Pancreas (tissue), 10 donors: ENCODE measurements around the gene FBL. TPM values are rescaled to one million over a fixed set of nuclear protein-coding genes. Genes with fewer than 3 reads are reported as not detected.

Experiments
- ATAC-seq, 4 donors: fragments of 200-7000 bp; cut with Tn5 transposase; one replicate each; pipeline versions ENCODE4 v1.8.0 to v1.9.1; 2020; ENCODE audit warnings: mild to moderate bottlenecking in 4 of 4, moderate library complexity in 4 of 4
- DNase-seq, 6 donors: peaks; one replicate each; pipeline ENCODE4 v3.0.0-alpha.2; 2020
- FAIRE-seq: peaks from 2 replicates; lab custom pipeline; 2012; peaks lifted over from hg19 to GRCh38; lab: Jason Lieb, UNC
- H3K27ac ChIP-seq, 4 donors: fragments of 200-600 bp; sonication (generic); 1 replicate in 3 of 4; 2 replicates in 1 of 4; pipeline versions ENCODE4 v1.5.0 to v1.8.0; 2020
- H3K27me3 ChIP-seq, 4 donors: fragments of 200-600 bp; one replicate each; pipeline ENCODE4 v1.8.0; 2021
- H3K36me3 ChIP-seq, 3 donors: fragments of 200-600 bp; sonication (generic) in 1 of 3; one replicate each; pipeline versions ENCODE4 v1.5.0 to v1.8.0; 2020 to 2021
- H3K4me1 ChIP-seq, 3 donors: fragments of 200-600 bp; one replicate each; pipeline ENCODE4 v1.8.0; 2021
- H3K4me3 ChIP-seq, 4 donors: fragments of 200-600 bp; sonication (generic) in 2 of 4; one replicate each; pipeline versions ENCODE4 v1.5.0 to v1.8.0; 2020 to 2021
- H3K9me3 ChIP-seq, 4 donors: fragments of 200-600 bp; one replicate each; pipeline ENCODE4 v1.8.0; 2021
- CTCF ChIP-seq, 4 donors: fragments of 200-600 bp; sonication (generic) in 3 of 4; IDR thresholded peaks; one replicate each; pipeline versions ENCODE4 v1.5.0 to v1.8.0; 2021; ENCODE audit warnings: antibody characterized with exemption in 4 of 4
- WGBS, 2 donors: extraction: QIAGEN DNeasy Blood & Tissue Kit; methylation state at CpG; one replicate each; pipeline ENCODE4 v1.1.7; 2013; 5-methylcytosine and 5-hydroxymethylcytosine counted together
- intact Hi-C, 3 donors: fragments of 100-400 bp; cut with DNase I; formaldehyde crosslinking; loops; one replicate each; pipeline versions ENCODE4 v1.11.1 to v1.14.2; 2022
- polyA plus RNA-seq, 2 donors: library from polyadenylated mRNA; stranded (reverse); fragments of 200-250 nt; gene quantifications; one replicate each; pipeline ENCODE4 v1.2.3, GENCODE V29; 2013
- total RNA-seq, 6 donors: library from RNA; stranded (reverse); fragmentation: NEBNext Ultra II Directional in 4 of 6; extraction: Animal tissue kit (Norgen Biotek cat#: 25700) in 4 of 6; gene quantifications; one replicate each; pipeline versions ENCODE4 v1.2.1 to v1.2.4, GENCODE V29; 2021 to 2023
- donor health status: healthy with polysubstance abuse.
- donor health status: DM: no; HTN: no; CAD: no; lungs with moderate emphysema.
- donor health status: DM: no; HTN: no; CAD: no.
- donor health status: control.
- donor health status: control.
- donor health status: Bipolar disorder and iron deficiency.
- donor health status: DM: yes; HTN: yes; CAD: no.
- donor health status: DM: no; HTN: no; CAD: no.
- donor health status: DM: no; HTN: no; CAD: no.
- donor health status: DM: yes; HTN: yes; CAD: no.

The FBL gene
- total and polyA plus RNA-seq, 8 donors, result 86.4 to 166 (median 109) TPM

- intact Hi-C loops, result no loop called here
- H3K27me3 ChIP-seq, result no peaks in the 10 kb centered on the region
- no peak overlapping the region for H3K27ac ChIP-seq
- no peak for ATAC-seq
- no peaks in the 10 kb centered on the region for H3K9me3 ChIP-seq
- no peak for DNase-seq
- H3K4me1 ChIP-seq, result peaks cover 0 to 12% (median 6%) of the 10 kb centered on the region in 3 donors
- WGBS, 2 donors, result 83 to 87% methylated on average over 4 of the region's 4 CpGs
- FAIRE-seq, result no peak
- peaks cover 4 to 46% (median 37%) of the 10 kb centered on the region in 3 donors for H3K36me3 ChIP-seq
- no peak overlapping the region for H3K4me3 ChIP-seq
- TF ChIP-seq CTCF (IDR thresholded peaks at IDR 0.05), result no peak
These were observed 7.6 kb downstream of the FBL start for GRCh38 chr19:39838569-39838968.

- H3K4me1 ChIP-seq, result peaks cover under 1 to 13% (median 6%) of the 10 kb centered on the region in 3 donors
- no peak for TF ChIP-seq CTCF (IDR thresholded peaks at IDR 0.05)
- intact Hi-C loops, result no loop called here
- no peak for ATAC-seq
- 90 to 96% methylated on average over 3 of the region's 3 CpGs for WGBS, 2 donors
- FAIRE-seq, result no peak
- no peak overlapping the region for H3K27ac ChIP-seq
- H3K9me3 ChIP-seq, result no peaks in the 10 kb centered on the region
- no peak for DNase-seq
- H3K27me3 ChIP-seq, result no peaks in the 10 kb centered on the region
- H3K36me3 ChIP-seq, result peaks cover 4 to 46% (median 37%) of the 10 kb centered on the region in 3 donors
- no peak overlapping the region for H3K4me3 ChIP-seq
These were observed 8.2 kb downstream of the FBL start for GRCh38 chr19:39837978-39838377.

- H3K9me3 ChIP-seq, result no peaks in the 10 kb centered on the region
- peaks cover 9 to 14% (median 10%) of the 10 kb centered on the region in 3 donors for H3K4me1 ChIP-seq
- ATAC-seq (no peak), FAIRE-seq (no peak), DNase-seq (no peak)
- peak overlapping the region in 2 of 4 donors; percentile 96 to 98 for H3K4me3 ChIP-seq
- H3K27me3 ChIP-seq, result no peaks in the 10 kb centered on the region
- H3K36me3 ChIP-seq, result peaks cover 4 to 56% (median 45%) of the 10 kb centered on the region in 3 donors
- TF ChIP-seq CTCF (IDR thresholded peaks at IDR 0.05), result no peak
- H3K27ac ChIP-seq, result peak overlapping the region; percentile 28 to 79 (median 54)
- intact Hi-C loops, result no loop called here
- WGBS, 2 donors, result 42 to 44% methylated on average over 19 of the region's 19 CpGs
These were observed 11.8 kb downstream of the FBL start for GRCh38 chr19:39834287-39834841.

GRCh38 chr19:39833464-39834286 lies 12.5 kb downstream of the FBL start, which contains the start of gene DYRK1B:
Gene DYRK1B, minus strand, starts transcription at chr19:39834162. Its CDS starts 2,295 bp downstream, at chr19:39831867.
- FAIRE-seq (no peak), DNase-seq (peak; percentile 96 to 100 (median 98)), ATAC-seq (peak; percentile 93 to 98 (median 94))
- WGBS, 2 donors, result 1% methylated on average over 41 to 58 of the region's 59 CpGs
- Histone ChIP-seq H3K4me1 (peaks cover 9 to 14% (median 10%) of the 10 kb centered on the region in 3 donors), H3K4me3 (peak within 1 kb of the TSS; percentile 68 to 98 (median 95)), H3K9me3 (no peaks in the 10 kb centered on the region), H3K36me3 (peaks cover 4 to 49% (median 41%) of the 10 kb centered on the region in 3 donors), H3K27me3 (no peaks in the 10 kb centered on the region), H3K27ac (peak within 1 kb of the TSS; percentile 75 to 89 (median 81))
- intact Hi-C loops, result no loop called here
- TF ChIP-seq CTCF (IDR thresholded peaks at IDR 0.05), result no peak
